Suprapubic skin (tissue), 4 donors: ENCODE results near the gene CAV3. TPM values are rescaled to one million over a fixed set of nuclear protein-coding genes. Genes with fewer than 3 reads are reported as not detected.
A peak's percentile ranks its signal among the peaks of the same experiment; 100 is the strongest.

Source experiments
- DNase-seq, 2 donors: peaks; one replicate each; pipeline ENCODE4 v3.0.0-alpha.2; 2019; ENCODE audit warnings: low spot score in 2 of 2
- H3K27ac ChIP-seq: fragments of 200-600 bp; sonication (generic); one replicate; pipeline ENCODE4 v1.5.1; 2019
- H3K27me3 ChIP-seq: fragments of 200-600 bp; sonication (generic); one replicate; pipeline ENCODE4 v1.5.1; 2019
- H3K36me3 ChIP-seq: fragments of 200-600 bp; sonication (generic); one replicate; pipeline ENCODE4 v1.5.1; 2019
- H3K4me1 ChIP-seq: fragments of 200-600 bp; sonication (generic); one replicate; pipeline ENCODE4 v1.5.1; 2019
- H3K4me3 ChIP-seq: fragments of 200-600 bp; sonication (generic); one replicate; pipeline ENCODE4 v1.5.1; 2019; ENCODE audit warnings: mild to moderate bottlenecking
- H3K9me3 ChIP-seq: fragments of 200-600 bp; sonication (generic); one replicate; pipeline ENCODE4 v1.5.1; 2019
- EP300 ChIP-seq: sonication (generic); formaldehyde crosslinking; IDR thresholded peaks from one replicate; pipeline ENCODE4 v1.6.1; 2017; ENCODE audit warnings: antibody characterized with exemption
- POLR2A ChIP-seq, 2 donors: fragments of 450-650 bp; IDR thresholded peaks; one replicate each; pipeline ENCODE4 v1.6.1; 2017; ENCODE audit warnings: antibody characterized with exemption in 2 of 2, mild to moderate bottlenecking in 2 of 2, moderate library complexity in 2 of 2
- POLR2AphosphoS5 ChIP-seq, 3 donors: sonication (generic); formaldehyde crosslinking; IDR thresholded peaks; one replicate each; pipeline ENCODE4 v1.6.1; 2017; ENCODE audit warnings: antibody characterized with exemption in 3 of 3
- WGBS: methylation state at CpG from one replicate; pipeline ENCODE4 v1.1.5; 2018; 5-methylcytosine and 5-hydroxymethylcytosine counted together
- total RNA-seq, 4 donors: library from RNA; depleted of rRNA; stranded (reverse); fragments of >200 nt; gene quantifications; one replicate each; pipeline ENCODE4 v1.1.0, GENCODE V29; 2016
- TF ChIP-seq, protein P1 (sequence below), 2 donors: fragments of 200-600 bp in 1 of 2; fragments of 450-650 bp in 1 of 2; sonication (generic) in 1 of 2; IDR thresholded peaks; one replicate each; pipeline ENCODE4 v1.5.1; 2016 to 2019; ENCODE audit warnings: antibody characterized with exemption in 2 of 2, mild to moderate bottlenecking in 1 of 2, moderate library complexity in 1 of 2

The CAV3 gene
- total RNA-seq, 4 donors from 2014 or later, result not detected

DNA sequence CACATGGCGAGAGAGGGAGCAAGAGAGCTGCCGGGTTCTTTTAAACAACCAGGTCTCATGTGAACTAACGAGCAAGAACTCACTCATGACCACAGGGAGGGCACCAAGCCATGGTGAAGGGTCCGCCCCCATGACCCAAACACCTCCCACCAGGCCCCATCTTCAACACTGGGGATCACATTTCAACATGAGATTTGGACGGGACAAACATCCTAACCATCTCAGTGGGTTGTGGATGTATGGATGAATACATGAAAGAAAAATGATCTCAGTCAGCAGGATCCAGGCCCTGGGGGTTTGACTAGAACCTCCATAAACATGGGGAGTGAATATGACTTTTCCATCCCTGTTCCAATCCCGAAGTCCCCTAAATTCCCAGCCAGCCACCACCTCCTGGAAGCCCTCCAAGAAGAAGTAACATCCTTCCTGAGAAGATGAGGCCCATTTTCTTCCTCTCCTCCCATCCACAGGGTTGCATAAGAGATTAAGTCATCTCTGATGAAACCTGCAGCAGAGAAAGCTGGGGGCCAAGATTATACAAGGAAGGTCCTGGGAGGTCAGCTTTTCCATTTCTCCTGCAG is 9.5 kb downstream of the CAV3 start:
- WGBS, result 69% methylated on average over 6 of the region's 6 CpGs
- Histone ChIP-seq H3K27ac (no peak overlapping the region), H3K36me3 (no peaks in the 10 kb centered on the region), H3K4me3 (no peak overlapping the region), H3K27me3 (no peaks in the 10 kb centered on the region), H3K4me1 (peaks cover 6% of the 10 kb centered on the region), H3K9me3 (no peaks in the 10 kb centered on the region)
- TF ChIP-seq POLR2AphosphoS5 (IDR thresholded peaks at IDR 0.05), result no peak
- no peak for TF ChIP-seq EP300
- TF ChIP-seq POLR2A (IDR thresholded peaks at IDR 0.05), result no peak
- peak in 1 of 2 donors; percentile 54 for DNase-seq

DNA sequence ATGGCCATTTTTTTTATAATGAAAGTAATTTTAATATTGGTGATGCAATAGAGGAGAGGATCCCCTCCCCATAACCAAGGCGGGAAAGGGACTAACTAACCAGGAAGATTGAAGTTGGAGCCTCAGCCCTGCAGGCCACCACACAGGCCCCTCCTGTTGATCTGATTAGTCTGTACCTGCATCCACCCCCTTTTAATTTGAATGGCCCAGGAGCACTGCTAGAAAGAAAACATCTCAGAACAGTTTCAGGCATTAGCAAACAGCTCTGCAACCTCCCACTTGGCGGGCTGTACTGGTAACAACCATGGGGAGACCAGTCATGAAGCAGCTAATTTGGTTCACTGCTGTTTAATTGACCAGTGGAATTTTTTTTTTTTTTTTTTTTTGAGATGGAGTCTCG is 10.3 kb downstream of the CAV3 start:
- Histone ChIP-seq H3K27me3 (no peaks in the 10 kb centered on the region), H3K4me3 (no peak overlapping the region), H3K9me3 (no peaks in the 10 kb centered on the region), H3K36me3 (no peaks in the 10 kb centered on the region), H3K4me1 (peaks cover 6% of the 10 kb centered on the region), H3K27ac (no peak overlapping the region)
- 80% methylated on average over 3 of the region's 3 CpGs for WGBS
- TF ChIP-seq, protein P1, sequence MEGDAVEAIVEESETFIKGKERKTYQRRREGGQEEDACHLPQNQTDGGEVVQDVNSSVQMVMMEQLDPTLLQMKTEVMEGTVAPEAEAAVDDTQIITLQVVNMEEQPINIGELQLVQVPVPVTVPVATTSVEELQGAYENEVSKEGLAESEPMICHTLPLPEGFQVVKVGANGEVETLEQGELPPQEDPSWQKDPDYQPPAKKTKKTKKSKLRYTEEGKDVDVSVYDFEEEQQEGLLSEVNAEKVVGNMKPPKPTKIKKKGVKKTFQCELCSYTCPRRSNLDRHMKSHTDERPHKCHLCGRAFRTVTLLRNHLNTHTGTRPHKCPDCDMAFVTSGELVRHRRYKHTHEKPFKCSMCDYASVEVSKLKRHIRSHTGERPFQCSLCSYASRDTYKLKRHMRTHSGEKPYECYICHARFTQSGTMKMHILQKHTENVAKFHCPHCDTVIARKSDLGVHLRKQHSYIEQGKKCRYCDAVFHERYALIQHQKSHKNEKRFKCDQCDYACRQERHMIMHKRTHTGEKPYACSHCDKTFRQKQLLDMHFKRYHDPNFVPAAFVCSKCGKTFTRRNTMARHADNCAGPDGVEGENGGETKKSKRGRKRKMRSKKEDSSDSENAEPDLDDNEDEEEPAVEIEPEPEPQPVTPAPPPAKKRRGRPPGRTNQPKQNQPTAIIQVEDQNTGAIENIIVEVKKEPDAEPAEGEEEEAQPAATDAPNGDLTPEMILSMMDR (IDR thresholded peaks at IDR 0.05), result no peak
- no peak for TF ChIP-seq POLR2A (IDR thresholded peaks at IDR 0.05)
- TF ChIP-seq POLR2AphosphoS5 (IDR thresholded peaks at IDR 0.05), result no peak
- no peak for TF ChIP-seq EP300
- peak in 1 of 2 donors; percentile 18 for DNase-seq

DNA sequence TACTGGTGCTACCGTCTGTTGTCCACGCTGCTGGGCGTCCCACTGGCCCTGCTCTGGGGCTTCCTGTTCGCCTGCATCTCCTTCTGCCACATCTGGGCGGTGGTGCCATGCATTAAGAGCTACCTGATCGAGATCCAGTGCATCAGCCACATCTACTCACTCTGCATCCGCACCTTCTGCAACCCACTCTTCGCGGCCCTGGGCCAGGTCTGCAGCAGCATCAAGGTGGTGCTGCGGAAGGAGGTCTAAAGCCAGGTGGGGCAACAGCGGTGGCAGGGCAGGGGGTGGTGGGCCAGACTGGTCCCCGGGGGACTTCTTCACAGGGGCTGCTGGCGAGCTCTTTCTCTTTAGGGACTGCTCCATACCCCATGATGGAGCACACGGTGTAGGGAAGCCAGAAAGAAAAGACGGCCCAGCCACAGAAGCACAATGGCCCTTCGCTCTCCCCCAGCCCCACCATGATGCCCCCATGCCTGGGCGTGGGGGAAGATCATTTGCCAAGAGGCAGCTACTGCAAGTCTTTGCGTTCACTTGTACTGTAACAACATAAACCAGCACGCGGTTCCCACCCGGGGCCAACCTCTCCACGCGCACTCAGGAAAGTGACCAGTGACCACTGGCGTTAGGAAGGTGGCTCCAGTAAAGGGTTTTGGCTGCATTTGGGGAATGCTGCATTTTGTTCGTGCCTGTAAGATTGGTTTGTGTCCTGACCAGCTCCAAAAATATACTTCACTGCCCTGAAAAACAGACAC is 12.2 kb downstream of the CAV3 start:
- WGBS, result 95% methylated on average over 17 of the region's 25 CpGs
- Histone ChIP-seq H3K9me3 (no peaks in the 10 kb centered on the region), H3K36me3 (no peaks in the 10 kb centered on the region), H3K4me3 (no peak overlapping the region), H3K4me1 (peaks cover 6% of the 10 kb centered on the region), H3K27me3 (no peaks in the 10 kb centered on the region), H3K27ac (no peak overlapping the region)
- TF ChIP-seq EP300 (no peak), POLR2AphosphoS5 (IDR thresholded peaks at IDR 0.05) (no peak), POLR2A (IDR thresholded peaks at IDR 0.05) (no peak)
- TF ChIP-seq, protein P1 (IDR thresholded peaks at IDR 0.05), result no peak
- DNase-seq, result peak in 1 of 2 donors; percentile 74

DNA sequence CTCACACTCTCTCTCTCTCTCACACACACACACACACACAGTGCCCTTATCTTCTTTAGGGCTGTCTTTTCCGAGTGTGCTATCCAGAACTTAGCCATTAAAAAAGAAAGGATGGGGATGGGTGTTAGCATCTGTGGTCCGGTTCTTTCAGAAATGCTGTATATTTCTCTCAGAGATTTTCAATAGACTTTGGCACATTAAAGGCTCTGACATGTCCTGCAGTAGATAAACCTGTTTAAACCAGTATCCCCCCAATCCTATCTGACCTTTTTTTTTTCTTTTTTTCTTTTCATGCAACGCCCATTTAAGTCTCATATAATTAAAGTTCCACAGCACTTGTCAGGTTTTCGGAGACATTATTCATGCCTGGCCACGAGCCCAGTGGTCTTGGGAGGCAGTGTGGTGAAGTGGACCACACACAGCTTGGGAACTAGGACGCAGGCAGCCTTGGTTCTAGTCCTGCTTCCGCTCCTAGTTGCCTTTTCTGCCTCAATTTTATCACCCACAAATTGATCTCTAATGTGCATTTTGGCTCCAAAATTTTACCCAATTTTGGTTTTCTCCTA is 13.3 kb downstream of the CAV3 start:
- no peaks in the 10 kb centered on the region for H3K36me3 ChIP-seq
- no peaks in the 10 kb centered on the region for H3K4me1 ChIP-seq
- no peak for TF ChIP-seq POLR2AphosphoS5 (IDR thresholded peaks at IDR 0.05)
- TF ChIP-seq EP300, result no peak
- TF ChIP-seq POLR2A (IDR thresholded peaks at IDR 0.05), result no peak
- TF ChIP-seq, protein P1 (IDR thresholded peaks at IDR 0.05), result no peak
- H3K9me3 ChIP-seq, result no peaks in the 10 kb centered on the region
- peak in 1 of 2 donors; percentile 31 for DNase-seq
- WGBS, result 69% methylated on average over 7 of the region's 7 CpGs
- no peaks in the 10 kb centered on the region for H3K27me3 ChIP-seq
- H3K4me3 ChIP-seq, result no peak overlapping the region
- no peak overlapping the region for H3K27ac ChIP-seq

DNA sequence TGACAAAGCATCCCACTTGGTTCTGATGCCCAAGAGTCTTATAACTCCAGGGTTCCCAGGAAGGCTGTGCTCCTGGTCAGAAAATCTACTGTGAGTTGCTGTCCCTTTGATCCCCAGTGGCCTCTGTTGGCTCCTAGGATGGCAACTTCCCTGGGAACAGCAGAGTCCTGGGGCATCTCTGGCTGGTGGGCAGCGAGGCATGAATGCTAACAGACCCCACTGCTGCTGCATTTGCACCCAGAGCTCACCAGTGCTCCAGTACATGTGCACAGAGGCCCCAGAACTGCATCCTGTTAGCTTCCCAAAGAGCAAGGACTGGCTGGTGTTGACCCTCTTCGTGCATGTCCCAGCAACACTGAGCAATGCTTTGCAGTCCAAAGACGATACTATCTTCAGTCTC is 15.7 kb downstream of the CAV3 start:
- H3K4me1 ChIP-seq, result no peaks in the 10 kb centered on the region
- DNase-seq, result peak in 1 of 2 donors; percentile 50
- no peak overlapping the region for H3K4me3 ChIP-seq
- WGBS, result 100% methylated on average over 1 of the region's 3 CpGs
- H3K27me3 ChIP-seq, result no peaks in the 10 kb centered on the region
- TF ChIP-seq POLR2AphosphoS5 (IDR thresholded peaks at IDR 0.05), result no peak
- TF ChIP-seq, protein P1 (IDR thresholded peaks at IDR 0.05), result no peak
- no peak for TF ChIP-seq EP300
- no peak for TF ChIP-seq POLR2A (IDR thresholded peaks at IDR 0.05)
- no peaks in the 10 kb centered on the region for H3K9me3 ChIP-seq
- H3K27ac ChIP-seq, result no peak overlapping the region
- no peaks in the 10 kb centered on the region for H3K36me3 ChIP-seq
